ENCODE measurements around the gene RNF144A.
"Not testable (repeated sequence)": the region's sequence is repeated elsewhere in the genome, so short reads cannot be mapped to it uniquely, and the experiment has no call there.

RNF144A gene

DNA sequence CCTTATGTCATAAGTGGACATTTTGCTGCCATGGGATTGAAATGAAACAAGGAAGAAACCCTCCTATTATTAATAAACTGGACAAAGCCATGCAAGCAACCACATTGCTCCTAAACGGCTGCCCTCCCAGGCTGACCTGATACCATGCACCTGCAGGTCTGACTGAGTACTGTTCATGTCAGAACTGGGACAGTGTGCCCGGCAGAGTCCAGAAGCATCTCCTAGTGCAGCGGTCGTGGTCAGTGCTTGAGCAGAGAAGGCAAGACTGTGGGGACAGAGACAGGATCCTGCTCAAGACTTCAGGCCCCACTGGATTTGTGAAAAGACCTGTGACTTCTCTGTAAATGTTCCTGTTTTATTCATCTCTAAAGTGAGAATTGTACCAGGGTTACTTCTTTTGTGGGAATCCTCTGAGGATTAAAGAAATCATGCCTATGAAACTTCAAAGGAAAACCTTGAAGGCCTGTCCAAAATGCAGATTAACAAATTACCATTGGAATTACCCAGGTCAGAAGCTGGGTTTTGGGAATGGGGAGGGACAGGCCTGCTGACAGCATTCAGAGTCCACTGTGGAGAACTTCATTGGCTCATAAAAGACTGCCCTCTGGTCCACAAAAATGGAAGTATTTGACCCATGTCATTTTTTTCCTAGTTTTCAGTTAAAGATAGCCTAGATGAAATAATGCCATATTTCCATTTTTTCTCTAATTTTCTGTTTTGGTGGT is 13.9 kb downstream of the RNF144A start:
- DNase-seq: no peak

DNA sequence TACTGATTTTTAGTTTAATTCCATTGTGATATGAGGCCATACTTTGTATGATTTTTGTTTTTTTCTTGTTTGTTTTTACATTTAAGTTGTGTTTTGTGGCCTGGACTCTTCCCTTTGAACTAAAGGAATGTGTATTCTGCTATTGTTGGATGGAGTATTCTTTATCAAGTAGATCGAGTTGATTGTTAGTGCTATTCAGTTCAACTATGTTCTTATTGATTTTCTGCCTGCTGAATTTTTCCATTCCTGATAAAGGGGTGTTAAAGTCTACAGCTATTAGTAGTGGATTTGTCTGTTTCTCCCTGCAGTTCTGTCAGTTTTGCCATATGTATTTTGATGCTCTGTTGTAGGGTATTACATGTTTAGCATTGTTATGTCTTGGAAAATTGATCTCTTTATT is 14.5 kb downstream of the RNF144A start:
- no peak for DNase-seq

DNA sequence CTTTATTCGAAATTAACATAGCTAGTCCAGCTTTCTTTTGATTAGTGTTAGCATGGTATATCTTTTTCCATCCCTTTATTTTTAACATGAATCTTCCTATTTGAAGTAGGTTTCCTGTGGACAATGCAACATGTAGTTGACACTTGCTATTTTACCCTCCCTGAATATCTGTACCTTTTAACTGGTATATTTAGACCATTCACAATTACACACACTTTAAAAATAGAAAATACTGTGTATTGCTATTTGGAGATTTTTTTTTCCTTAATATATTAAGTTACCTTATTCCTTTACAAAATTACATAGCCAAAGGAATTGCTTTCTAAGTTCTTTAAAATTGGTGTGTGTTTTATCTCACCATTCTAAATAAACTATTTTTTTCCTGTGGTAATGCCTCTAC is 15.0 kb downstream of the RNF144A start:
- no peak for DNase-seq

DNA sequence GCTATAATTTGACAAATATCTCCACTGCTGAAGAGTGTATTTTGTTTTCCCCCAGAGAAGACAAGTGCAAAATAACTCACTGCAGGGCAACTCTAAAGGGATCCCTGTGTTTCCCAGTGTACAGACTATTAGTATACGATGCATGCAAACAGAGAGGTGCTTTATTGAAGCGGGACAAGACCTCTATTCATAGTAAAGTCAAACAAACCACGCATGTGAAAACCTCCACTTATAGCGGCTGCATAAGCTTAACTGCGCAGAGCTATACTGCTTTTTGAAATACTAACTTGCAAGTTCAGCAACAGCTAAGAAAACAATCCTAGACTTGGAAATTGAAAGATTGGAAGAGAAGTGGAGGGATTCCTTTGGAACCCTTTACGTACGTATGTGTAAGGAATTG is 15.6 kb downstream of the RNF144A start:
- no peak for DNase-seq

DNA sequence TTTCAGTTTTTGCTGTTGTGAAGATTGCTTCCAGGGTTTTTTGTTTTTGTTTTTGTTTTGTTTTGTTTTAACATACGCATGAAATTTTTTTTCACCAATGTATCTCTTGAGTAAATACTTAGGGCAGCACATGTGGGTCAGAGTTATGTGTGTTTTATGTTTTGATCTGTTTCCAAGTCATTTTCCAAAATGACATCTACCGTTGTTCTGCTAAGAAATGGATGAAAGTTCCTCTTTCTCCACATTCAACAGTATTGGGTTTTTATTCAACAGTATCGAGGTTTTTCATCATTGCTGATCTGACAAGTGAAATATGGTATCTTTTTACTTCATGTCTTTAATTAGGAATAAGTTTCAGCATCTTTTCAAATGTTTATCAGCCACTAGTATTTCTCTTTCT is 16.7 kb downstream of the RNF144A start:
- DNase-seq: no peak

DNA sequence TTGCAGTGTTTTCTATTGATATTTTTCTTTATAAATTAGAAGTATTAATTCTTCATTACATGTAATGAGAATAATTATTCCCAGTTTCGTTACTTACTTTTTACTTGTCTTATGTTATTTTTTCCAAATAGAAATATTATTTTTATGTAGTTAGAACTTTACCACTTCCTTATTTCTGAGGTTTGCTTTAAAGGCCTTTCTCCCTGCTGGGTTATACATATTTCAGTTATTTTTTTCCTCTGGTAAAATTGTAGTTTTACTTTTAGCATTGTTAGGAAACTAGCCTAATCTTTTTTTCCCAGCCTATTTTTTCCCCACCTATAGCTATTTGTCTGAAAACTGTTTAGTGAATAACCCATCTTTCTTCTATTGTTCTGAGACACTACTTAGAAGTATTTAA is 17.1 kb downstream of the RNF144A start:
- DNase-seq: no peak

DNA sequence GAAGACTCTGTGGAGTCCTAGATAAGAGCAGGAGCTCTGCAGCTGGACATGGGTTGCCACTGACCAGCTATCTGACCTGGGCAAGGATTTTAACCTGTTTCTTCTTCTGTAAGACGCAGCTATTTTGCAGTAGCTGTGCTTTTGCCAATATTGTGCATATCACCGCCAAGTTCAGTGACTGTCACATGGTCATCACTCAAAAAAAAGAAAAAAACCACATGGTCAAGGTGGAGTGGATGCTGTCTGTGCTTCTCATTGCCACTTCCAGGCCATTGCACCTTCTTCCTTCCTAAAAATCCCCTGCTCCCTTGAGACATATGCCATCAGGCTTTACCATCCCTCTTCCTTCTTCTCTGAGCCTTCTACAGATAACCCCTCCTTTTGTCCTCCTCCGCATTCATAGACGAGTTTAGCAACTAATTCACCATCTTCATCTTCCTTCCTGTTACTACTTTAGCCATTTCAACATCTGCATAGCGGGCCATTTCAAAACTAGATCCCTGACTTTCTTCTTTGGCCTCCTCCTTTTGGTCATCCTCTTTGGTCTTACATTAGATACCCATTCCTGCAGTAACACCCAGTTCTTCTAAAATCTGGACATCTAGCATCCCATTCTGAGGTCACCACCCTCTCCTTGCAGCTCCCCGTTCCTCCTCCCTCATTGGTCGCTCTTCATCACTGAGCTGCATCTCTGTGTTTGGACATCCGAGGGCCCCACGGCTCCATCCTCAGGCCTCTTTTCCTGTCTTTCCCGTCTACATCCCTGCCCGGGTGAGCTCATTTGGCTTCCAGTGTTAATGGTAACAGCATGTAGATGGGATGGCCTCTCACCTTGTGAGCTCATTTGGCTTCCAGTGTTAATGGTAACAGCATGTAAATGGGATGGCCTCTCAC is 17.8 kb downstream of the RNF144A start:
- DNase-seq: no peak

DNA sequence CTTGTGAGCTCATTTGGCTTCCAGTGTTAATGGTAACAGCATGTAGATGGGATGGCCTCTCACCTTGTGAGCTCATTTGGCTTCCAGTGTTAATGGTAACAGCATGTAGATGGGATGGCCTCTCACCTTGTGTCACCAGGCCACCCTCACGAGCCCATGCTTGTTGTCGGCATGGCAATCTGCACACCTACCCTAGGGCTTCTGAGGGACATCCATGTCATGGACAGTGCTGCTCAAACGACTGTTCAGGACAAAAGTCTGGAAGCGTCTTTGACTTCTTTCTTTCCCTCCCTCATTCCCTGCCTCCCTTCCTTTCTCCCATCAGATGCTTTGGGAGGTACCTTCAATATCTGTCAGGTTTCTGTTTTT is 18.4 kb downstream of the RNF144A start:
- DNase-seq: not testable (repeated sequence)

DNA sequence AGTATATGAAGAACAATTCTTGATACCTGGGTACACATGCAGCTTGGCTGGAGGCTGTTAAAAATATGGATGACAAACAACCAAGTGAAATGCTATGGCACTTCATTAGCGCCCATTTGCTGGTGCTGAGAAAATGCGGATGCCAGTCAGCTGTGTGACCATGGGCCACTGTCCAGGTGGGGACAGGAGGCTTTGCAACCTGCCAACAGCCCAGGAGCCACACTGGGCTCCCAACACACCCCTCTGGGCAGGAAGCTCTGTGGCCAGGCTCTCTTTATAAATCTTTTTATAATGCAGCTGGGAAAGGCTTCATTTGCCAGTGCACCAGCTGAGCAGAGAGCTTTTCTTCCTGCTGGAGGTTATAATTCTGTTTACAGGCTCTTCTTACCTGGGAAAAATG is 19.9 kb downstream of the RNF144A start:
- DNase-seq: no peak

DNA sequence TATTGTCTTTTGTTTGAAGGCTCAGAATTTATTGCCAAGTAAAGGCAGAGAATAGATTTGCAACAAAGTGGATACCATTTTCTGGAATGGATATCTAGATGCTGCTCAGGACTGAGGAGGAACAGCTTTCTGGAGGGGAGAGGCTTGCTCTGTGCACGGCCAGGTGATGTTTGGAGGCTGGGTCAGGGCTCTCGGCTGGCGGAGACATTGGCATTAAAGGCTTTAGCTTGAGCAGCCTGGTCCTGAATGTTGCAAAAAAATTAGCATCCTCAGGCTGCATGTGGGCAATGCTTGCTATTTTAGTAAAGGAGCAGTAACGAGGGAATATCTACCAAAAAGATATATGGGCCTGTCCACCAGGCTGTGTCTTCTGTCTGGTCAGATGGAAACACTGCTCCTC is 20.4 kb downstream of the RNF144A start:
- DNase-seq: no peak

DNA sequence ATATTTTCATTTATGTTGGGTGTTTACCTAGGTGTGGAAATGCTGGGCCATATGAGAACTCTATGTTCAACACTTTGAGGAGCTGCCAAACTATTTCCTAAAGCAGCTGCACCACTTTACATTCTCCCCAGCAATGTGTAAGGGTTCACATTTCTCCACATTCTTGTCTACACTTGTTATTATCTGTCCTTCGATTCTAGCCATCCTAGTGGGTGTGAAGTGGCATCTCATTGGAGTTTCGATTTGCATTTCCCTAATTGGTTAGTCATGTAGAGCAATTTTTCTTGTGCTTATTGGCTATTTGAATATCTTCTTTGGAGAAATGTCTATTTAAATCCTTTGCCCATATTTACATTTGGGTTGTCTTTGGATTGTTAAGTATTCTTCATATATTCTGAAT is 21.9 kb downstream of the RNF144A start:
- no peak for DNase-seq

DNA sequence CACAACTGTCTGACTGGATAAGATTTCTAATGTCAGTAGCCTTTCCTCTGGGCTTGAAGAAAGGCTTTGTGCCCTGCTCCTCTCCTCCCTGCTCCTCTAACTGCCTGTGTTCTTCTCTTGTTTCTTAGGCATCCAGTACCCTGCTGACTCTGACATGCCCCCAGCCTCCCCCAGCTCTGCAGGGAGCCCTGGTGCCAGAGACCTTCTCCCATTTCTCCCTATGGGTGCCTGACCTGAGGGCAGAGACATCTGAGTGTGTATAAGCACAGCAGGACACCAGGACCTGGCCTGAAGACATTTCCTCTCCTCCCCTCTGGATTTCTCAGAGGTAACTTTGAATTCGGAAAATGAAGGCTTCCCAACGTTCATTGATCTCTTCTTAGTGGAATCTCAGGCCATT is 23.6 kb downstream of the RNF144A start:
- DNase-seq: no peak

DNA sequence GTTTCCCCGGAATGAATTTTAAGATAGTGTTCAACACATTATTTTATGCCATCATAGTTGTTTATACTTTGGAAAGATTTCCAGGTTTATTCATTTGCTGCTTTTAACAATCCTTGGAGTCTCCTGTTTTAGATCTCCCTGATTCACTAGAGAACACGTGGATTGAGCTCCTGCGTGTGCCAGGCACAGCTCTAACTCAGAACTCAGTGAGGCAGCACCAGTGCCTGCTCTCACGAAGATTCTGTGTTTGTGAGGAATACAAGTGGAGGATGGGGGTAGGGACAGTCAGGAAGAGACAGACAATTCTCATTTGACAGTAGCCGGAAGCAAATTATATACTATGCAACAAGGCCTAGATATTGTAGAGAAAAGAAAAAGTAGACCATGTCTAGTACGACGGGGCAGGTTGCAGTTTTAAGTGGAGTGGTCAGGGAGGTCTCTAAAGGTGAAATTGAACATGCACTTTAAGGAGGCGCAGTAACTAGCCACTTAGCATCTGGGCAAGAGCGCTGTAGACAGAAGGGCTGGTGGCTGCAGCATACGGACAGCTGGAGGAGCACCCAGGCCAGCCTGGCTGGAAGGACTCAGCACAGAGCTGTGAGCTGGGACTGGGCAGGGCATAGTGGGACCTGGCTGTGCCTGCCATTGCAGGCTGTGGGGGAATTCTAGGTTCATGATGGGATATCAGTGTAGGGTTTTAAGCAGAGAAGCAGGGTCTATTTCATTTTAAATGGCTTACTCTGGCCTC is 24.3 kb downstream of the RNF144A start:
- DNase-seq: no peak

DNA sequence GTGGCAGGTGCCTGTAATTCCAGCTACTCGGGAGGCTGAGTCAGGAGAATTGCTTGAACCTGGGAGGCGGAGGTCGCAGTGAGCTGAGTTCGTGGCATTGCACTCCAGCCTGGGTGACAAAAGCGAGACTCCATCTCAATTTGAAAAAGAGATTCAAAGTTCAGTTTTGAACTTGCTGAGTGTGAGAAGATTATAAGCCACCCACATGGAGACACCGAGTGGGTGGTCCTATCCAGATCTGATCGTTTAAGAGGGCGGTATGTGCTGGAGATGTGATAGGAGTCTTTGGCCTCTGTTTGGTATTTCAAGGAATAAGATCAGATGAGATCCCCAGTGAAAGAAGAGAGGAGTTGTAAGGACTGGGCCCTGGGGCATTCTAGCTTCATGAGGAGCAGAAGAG is 25.6 kb downstream of the RNF144A start:
- DNase-seq: no peak

DNA sequence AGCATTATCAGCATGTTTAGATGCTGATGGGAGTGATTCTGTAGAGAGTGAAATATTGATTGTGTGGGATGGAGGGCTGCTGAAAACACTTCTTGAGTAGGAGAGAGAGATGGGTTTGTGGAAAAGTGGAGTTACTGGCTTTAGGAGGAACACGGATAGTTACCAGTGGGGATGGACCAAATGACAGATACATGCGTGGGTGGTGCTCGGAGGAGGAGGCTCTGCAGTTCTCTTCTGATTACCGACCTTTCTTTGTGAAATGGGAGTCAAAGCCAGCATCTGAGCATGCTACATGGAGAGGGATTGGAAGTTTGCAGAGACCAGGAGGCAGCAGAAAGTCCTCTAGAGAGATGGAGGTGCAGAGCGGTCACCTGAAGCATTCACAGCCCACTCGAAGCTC is 26.3 kb downstream of the RNF144A start:
- DNase-seq: no peak

DNA sequence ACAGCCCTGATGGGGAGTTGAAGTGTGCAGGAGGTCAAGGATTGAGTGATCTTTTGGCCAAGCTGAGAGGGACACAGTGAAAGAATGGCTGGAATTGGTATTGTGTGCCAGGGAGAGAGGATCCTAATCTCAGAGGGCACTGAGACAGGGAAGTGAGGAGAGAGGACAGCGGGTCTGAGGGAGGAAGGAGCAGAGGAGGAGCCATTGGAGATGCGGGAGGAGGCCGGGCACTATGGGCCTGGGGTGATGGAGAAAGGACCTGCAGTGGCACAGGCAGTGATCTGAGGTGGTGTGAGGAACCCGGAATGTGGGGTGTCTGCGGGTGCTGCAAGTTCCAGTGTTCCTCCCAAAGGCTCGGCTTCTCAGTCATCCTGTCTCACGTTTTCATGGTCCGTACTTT is 26.8 kb downstream of the RNF144A start:
- DNase-seq: no peak

DNA sequence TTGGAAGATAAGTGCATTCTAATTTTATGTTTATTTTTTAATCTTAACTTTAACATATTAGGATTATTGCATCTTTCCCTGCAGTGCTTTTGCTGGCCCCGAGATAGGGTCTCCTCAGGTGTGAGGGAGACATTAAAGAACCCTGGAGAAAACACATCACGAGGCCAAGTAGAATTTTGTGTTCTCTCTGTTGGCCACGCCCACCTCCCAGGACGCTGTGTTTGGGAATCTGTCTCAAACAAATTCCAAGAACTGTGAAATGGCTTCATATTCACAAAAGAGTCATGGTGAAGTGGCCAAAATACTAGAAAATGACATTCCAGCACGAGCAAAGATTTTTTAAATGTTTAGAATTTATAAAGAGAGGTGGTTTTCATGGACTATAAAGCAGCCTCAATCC is 27.3 kb downstream of the RNF144A start:
- DNase-seq: no peak

DNA sequence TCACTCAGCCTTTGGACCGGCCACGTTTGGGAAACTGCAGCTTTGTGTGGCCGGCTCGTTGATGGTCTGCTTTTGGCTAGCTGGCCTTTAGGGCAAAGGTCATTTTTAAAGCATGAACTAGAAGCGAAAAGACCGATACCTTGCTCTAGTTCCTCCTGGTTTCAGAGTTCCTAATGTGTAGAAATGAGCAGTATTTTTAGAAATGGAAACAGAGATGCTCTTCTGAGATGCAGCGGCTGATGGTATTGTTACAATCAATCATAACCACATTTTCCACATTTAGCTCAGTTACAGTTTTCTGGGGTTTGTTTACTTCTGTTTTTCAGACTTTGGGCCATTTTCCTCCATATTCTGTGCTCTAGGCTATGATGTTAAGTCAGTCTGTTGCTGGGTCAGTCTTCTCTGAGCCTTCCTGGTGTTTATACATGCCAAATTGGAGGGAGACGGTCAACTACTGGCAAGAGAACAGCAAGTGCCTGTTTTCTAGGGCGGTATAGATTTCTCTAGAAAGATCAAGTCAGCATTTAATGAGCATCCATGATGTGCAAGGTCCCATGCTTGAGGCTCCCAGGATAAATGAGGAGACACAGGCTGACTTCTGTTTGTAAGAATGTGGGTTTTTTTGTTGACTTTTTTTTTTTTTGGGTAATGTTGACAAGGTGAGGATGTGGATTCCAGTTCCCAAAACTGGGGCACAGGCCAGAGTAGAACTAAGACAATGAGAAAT is 28.0 kb downstream of the RNF144A start:
- no peak for DNase-seq

DNA sequence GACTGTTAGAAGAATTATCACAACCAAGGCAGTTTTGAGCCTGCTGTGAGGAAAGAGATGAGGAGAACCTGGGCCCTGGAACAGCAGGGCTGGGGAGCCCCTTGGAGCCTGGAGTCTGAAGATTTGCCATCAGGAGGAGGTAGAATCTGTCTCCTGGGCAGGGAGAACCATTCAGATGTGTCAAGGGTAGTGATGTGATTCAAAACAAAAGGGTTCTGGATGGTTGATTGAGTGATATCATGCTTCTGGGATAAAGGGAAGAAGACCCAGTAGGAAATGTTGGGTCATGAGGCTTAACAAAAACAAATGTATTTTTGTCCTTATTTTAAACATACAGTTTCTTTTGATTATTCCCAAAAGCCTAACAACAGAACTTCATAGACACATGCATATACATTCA is 28.6 kb downstream of the RNF144A start:
- no peak for DNase-seq

DNA sequence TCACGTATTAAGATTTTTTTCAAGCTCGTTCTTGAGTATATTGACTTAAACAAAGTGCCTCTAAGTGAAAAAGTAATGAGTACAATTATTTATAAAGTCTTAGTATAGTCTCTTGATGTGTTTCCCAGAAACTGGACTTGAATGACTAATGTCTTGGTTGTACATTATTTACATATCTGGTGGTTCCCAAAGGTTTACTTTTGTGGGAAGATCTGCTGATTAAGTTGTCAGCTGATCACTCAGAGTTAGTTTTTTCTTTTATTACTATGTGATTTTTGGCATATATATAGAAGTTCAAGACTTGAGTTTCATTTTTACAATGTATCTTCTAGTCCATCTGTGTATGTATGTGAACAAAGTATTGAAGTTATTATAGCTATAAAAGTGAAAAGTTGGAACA is 29.5 kb downstream of the RNF144A start:
- DNase-seq: no peak

DNA sequence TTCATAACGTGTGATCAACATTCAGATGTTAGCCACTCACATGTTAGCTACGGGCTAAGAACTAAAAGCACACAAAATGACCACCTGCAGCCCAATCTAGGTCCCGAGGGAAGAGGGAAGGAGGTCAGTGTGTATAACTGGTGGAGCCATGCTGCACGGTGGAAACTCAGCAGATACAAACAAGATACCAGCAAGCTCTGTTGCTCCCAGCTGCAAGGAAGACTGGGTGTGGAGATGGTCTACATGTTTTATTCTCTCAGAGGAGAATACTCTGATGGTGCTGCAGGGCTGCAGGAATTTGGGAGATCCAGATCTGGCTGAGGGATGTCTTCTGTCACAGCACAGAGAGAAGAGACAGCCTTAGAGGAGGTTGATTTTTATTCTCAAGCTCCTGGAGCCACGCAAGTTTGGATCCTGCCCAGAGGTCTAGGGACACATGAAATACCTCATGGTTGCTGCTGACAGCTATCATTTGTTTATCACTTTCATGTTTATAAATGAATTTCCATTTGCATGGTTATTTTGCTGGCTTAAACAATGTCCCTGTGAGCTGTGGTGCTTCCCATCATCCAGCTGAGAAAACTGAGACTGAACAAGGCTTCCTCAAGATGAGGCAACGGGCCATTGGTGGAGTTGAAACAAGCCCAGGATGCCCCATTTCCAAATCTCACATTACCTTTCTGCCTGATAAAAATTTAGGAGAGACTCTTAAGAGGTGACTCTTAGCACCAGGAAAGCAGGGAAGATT is 30.9 kb downstream of the RNF144A start:
- no peak for DNase-seq

DNA sequence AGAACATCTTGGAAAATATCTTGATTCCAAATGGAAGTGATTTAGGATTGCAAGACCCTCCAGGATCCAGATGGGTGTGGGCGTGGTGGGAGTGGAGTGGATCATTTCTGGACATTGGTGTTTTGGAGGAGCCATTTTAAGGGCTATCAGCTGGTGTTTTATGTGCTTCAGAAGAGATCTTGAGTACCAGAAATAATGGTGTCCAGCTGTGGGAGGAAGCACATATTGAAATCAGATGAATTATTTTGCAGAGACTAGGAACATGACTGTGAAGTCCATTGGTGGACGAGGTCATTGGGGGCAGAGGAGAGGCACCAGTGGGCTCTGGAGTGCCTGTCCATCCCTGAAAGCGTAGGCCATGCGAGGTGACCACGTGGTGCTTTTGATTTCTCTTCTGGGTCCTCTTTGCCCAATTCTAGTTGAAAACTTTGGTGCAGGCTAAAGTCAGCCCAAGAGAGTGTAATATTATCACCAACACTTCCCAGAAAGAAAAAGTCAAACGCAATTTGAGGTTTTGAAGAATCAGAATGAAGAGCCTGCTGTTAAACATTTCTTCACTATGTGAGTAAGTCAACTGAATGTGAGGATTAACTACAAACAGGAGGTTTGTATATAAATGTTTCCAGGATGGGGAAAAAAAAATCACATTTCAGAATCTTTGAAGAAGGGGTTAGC is 31.6 kb downstream of the RNF144A start:
- no peak for DNase-seq
